ENCODE measurements around the gene RXRG. TPM values are rescaled to one million over a fixed set of nuclear protein-coding genes. Genes with fewer than 3 reads are reported as not detected.
A peak's percentile ranks its signal among the peaks of the same experiment; 100 is the strongest.

The RXRG gene
- total and polyA plus RNA-seq, 2 of the 8 experiments (the other 6 are each of a cell fraction or from before 2014, with no cell fraction given) = not detected

DNA sequence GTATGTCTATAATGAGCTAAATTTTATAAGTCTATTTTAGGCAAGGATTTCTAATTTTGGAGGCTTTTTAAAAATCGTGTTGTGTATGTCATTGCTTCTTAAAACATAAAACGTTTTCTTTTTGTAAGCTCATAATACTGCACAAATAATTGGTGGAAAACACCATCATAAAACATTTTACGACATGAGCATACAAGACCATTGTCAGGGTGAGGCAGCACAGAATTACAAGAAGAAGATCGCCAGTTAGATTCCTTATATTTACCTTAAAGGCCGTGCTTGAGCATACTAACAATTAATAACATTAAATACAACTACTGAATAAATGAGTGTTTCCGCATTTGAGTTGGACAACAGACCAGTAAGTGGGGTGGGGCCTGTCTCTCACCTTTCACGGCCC is 69.3 kb downstream of the RXRG start:
- H2AK5ac ChIP-seq (ENCODE audit: low read depth, low read length) = no peak overlapping the region
- no peak overlapping the region for H3K27ac ChIP-seq (ENCODE audit: low read depth, low read length)
- H3K79me1 ChIP-seq (ENCODE audit: low read depth, low read length) = no peaks in the 10 kb centered on the region
- 0 out of 2 replicates have a peak overlapping the region, but pooled peaks have one; percentile 41 for H3K18ac ChIP-seq (ENCODE audit: extremely low read depth, low read length)
- no peak overlapping the region for H3K4ac ChIP-seq (replicated peaks; ENCODE audit: insufficient read length, low read depth, low read length)
- no peak for TF ChIP-seq CTBP2 (IDR thresholded peaks at IDR 0.05; ENCODE audit: borderline replicate concordance, insufficient read depth, insufficient read length, low read length)
- H4K20me1 ChIP-seq (replicated peaks in 1 of 2; ENCODE audit: control insufficient read depth in 1 of 2, insufficient read depth in 2 of 2, low read length in 2 of 2) = no peaks in the 10 kb centered on the region
- H3K4me3 ChIP-seq (ENCODE audit: extremely low read depth in 1 of 4, insufficient read depth in 2 of 4, low read depth in 3 of 4, low read length in 4 of 4) = peak overlapping the region; percentile 3 to 74 (median 71); a peak in 6 of 8 replicates
- peak overlapping the region; percentile 85 to 89 for H3K4me2 ChIP-seq (ENCODE audit: insufficient read depth in 1 of 2, low read depth in 2 of 2, low read length in 2 of 2)
- no peaks in the 10 kb centered on the region for H3K36me3 ChIP-seq (ENCODE audit: control insufficient read depth in 2 of 4, insufficient read depth in 4 of 4, low read length in 3 of 4)
- no peak overlapping the region for H3K14ac ChIP-seq (ENCODE audit: insufficient read length)
- DNase-seq (ENCODE audit: low read depth in 1 of 2, low spot score in 2 of 2) = no peak
- no peak overlapping the region; the same call in 1 of the 2 replicates for H2AFZ ChIP-seq (ENCODE audit: low read length)
- no peaks in the 10 kb centered on the region for H3K9me3 ChIP-seq (ENCODE audit: insufficient read depth in 2 of 2, low read depth in 1 of 2, low read length in 1 of 2)
- no peak overlapping the region for H2BK12ac ChIP-seq (ENCODE audit: low read depth, low read length)
- H4K8ac ChIP-seq (ENCODE audit: extremely low read depth, insufficient read depth, low read length) = no peak overlapping the region
- H3K9ac ChIP-seq (replicated peaks in 1 of 4; ENCODE audit: extremely low read depth in 1 of 4, low read depth in 3 of 4, low read length in 3 of 4) = no peak overlapping the region; a peak in 1 of 7 replicates
- ChIA-PET CTCF (ENCODE audit: partially characterized antibody) (interaction anchor here (0.7 to 3.3 kb wide), 9 partner anchors 8 to 259 kb away, joined by 3 to 26 read pairs (median 4); no protein-coding TSS in a partner anchor), POLR2A (ENCODE audit: partially characterized antibody) (interaction anchor here (1.3 to 1.4 kb wide), 2 partner anchors 32 to 255 kb away, joined by 3 read pairs; no protein-coding TSS in a partner anchor)
- H3K56ac ChIP-seq (replicated peaks; ENCODE audit: insufficient read length, low read depth, low read length) = no peak overlapping the region
- no peak overlapping the region for H4K91ac ChIP-seq (replicated peaks; ENCODE audit: insufficient read length, low read length)
- FAIRE-seq = peak; percentile 62
- 29% methylated on average over 7 of the region's 7 CpGs; no CpG with 5 or more reads in 1 of the 2 experiments for whole genome bisulfite sequencing, 2 experiments (ENCODE audit: extremely low coverage in 1 of 2, insufficient coverage in 1 of 2, insufficient read length in 1 of 2, insufficient replicate concordance in 2 of 2, low coverage in 1 of 2, low lambda C conversion rate in 2 of 2, missing lambda C conversion rate in 1 of 2)
- H2BK15ac ChIP-seq (ENCODE audit: low read length) = no peak overlapping the region
- H3K23me2 ChIP-seq (ENCODE audit: low read depth, low read length) = peaks cover 7% of the 10 kb centered on the region; the same call in 1 of the 2 replicates
- H2BK5ac ChIP-seq (ENCODE audit: low read depth, low read length) = no peak overlapping the region
- no peak overlapping the region for H2BK20ac ChIP-seq (ENCODE audit: low read length)
- H3K23ac ChIP-seq (ENCODE audit: insufficient read length) = no peak overlapping the region
- no peaks in the 10 kb centered on the region for H3K79me2 ChIP-seq (ENCODE audit: control insufficient read depth in 1 of 2, insufficient read depth in 2 of 2, low read length in 2 of 2)
- H2BK120ac ChIP-seq (replicated peaks; ENCODE audit: low read depth, low read length) = no peak overlapping the region
- H3K27me3 ChIP-seq (replicated peaks in 1 of 4; ENCODE audit: control insufficient read depth in 3 of 4, extremely low read depth in 1 of 4, insufficient read depth in 3 of 4, low read length in 3 of 4) = peaks cover 0 to 31% (median 16%) of the 10 kb centered on the region in 4 experiments; a peak in 6 of 7 replicates
- H3K4me1 ChIP-seq (replicated peaks in 1 of 4; ENCODE audit: control insufficient read depth in 3 of 4, insufficient read depth in 4 of 4, low read length in 3 of 4) = peaks cover 0 to 10% (median 0%) of the 10 kb centered on the region in 4 experiments; a peak in 2 of 7 replicates
- H4K5ac ChIP-seq (ENCODE audit: insufficient read length, low read depth, low read length) = no peak overlapping the region
